MCF 10A (cell line): Measurements from ENCODE around the gene KISS1. TPM values are rescaled to one million over a fixed set of nuclear protein-coding genes. Genes with fewer than 3 reads are reported as not detected.

ENCODE experiments used
- BruUV-seq: library from RNA; stranded (reverse); fragments of 400-500 nt; replicated peaks from 2 replicates; lab custom pipeline; 2021; lab: Mats Ljungman, UMichigan
- CTCF ChIA-PET: fragments of 300-600 bp; sonication (Branson Sonifier 250); formaldehyde crosslinking; extraction: SDS; loops from one replicate; lab custom pipeline; 2021; ENCODE audit warnings: antibody characterized with exemption, inconsistent platforms; lab: Yijun Ruan, JAX
- POLR2A ChIA-PET: fragments of 300-600, 350-650 bp; sonication (Branson Sonifier 250); formaldehyde crosslinking; extraction: SDS; loops from one replicate; lab custom pipeline; 2020; ENCODE audit warnings: antibody characterized with exemption, inconsistent platforms; lab: Yijun Ruan, JAX
- DNase-seq: peaks from one replicate; pipeline ENCODE4 v3.0.0-alpha.2; 2018; ENCODE audit not compliant: unreplicated experiment
- H3K27ac Mint-ChIP-seq: one replicate; pipeline ENCODE4 v1.8.0; 2022; ENCODE audit warnings: mild to moderate bottlenecking, low read depth, mixed read lengths; ENCODE audit not compliant: unreplicated experiment
- H3K27me3 Mint-ChIP-seq: one replicate; pipeline ENCODE4 v1.8.0; 2022; ENCODE audit warnings: mixed read lengths; ENCODE audit not compliant: insufficient read depth, unreplicated experiment
- H3K36me3 Mint-ChIP-seq: one replicate; pipeline ENCODE4 v1.8.0; 2022; ENCODE audit warnings: mild to moderate bottlenecking, moderate library complexity, mixed read lengths; ENCODE audit not compliant: insufficient read depth, unreplicated experiment
- H3K4me1 Mint-ChIP-seq: one replicate; pipeline ENCODE4 v1.8.0; 2022; ENCODE audit warnings: mixed read lengths; ENCODE audit not compliant: insufficient read depth, unreplicated experiment
- H3K4me3 Mint-ChIP-seq: one replicate; pipeline ENCODE4 v1.8.0; 2022; ENCODE audit warnings: mild to moderate bottlenecking, moderate library complexity, mixed read lengths; ENCODE audit not compliant: unreplicated experiment
- H3K9me3 Mint-ChIP-seq: one replicate; pipeline ENCODE4 v1.8.0; 2022; ENCODE audit warnings: mixed read lengths; ENCODE audit not compliant: unreplicated experiment
- CTCF ChIP-seq: fragments of 200-600 bp; IDR thresholded peaks from one replicate; pipeline ENCODE4 v1.8.0; 2022; ENCODE audit warnings: antibody characterized with exemption, mild to moderate bottlenecking; ENCODE audit not compliant: unreplicated experiment
- intact Hi-C: fragments of 100-400 bp; cut with micrococcal nuclease; formaldehyde crosslinking; loops from 2 replicates; pipeline ENCODE4 v1.14.1; 2022
- total RNA-seq: library from RNA; stranded (reverse); gene quantifications from 2 replicates; pipeline ENCODE4 v1.2.3, GENCODE V29; 2022

KISS1 gene
- total RNA-seq, 1 experiment from 2014 or later, result not detected

GRCh38 chr1:204142032-204142974 lies 54.0 kb downstream of the KISS1 start:
- Mint-ChIP-seq H3K4me3 (no peak overlapping the region), H3K36me3 (peaks cover 38% of the 10 kb centered on the region), H3K27ac (no peak overlapping the region), H3K27me3 (no peaks in the 10 kb centered on the region), H3K9me3 (no peaks in the 10 kb centered on the region), H3K4me1 (peaks cover 19% of the 10 kb centered on the region)
- no peak for DNase-seq
- no TSS peak for BruUV-seq
- ChIA-PET CTCF (interaction anchor here (1.0 to 7.1 kb wide), 6 partner anchors 13 to 353 kb away, joined by 3 to 90 read pairs (median 17); no protein-coding TSS in a partner anchor), POLR2A (interaction anchor here (1.2 to 1.8 kb wide), 3 partner anchors 8 to 12 kb away, joined by 3 to 5 read pairs (median 3); no protein-coding TSS in a partner anchor)
- TF ChIP-seq CTCF, result no peak
- intact Hi-C loops, result no loop called here

GRCh38 chr1:204141131-204141530 lies 55.2 kb downstream of the KISS1 start:
- ChIA-PET CTCF (interaction anchor here (1.0 to 7.1 kb wide), 4 partner anchors 12 to 268 kb away, joined by 3 to 90 read pairs (median 20); no protein-coding TSS in a partner anchor), POLR2A (interaction anchor here (0.6 to 1.8 kb wide), 3 partner anchors 9 to 73 kb away, joined by 3 to 5 read pairs (median 3); partner anchors contain the start of gene GOLT1A)
- H3K4me1 Mint-ChIP-seq, result peaks cover 19% of the 10 kb centered on the region

More at GRCh38 chr1:204141131-204141530, 55.2 kb downstream of the KISS1 start:
- H3K27ac Mint-ChIP-seq, result no peak overlapping the region
- no peak for TF ChIP-seq CTCF
- DNase-seq, result no peak
- H3K27me3 Mint-ChIP-seq, result no peaks in the 10 kb centered on the region
- peaks cover 47% of the 10 kb centered on the region for H3K36me3 Mint-ChIP-seq
- no TSS peak for BruUV-seq
- intact Hi-C loops, result no loop called here
- no peak overlapping the region for H3K4me3 Mint-ChIP-seq
- H3K9me3 Mint-ChIP-seq, result no peaks in the 10 kb centered on the region

Other genes with a start within 250 kb of the KISS1 start
- 23.7 and 32.8 TPM in 2 replicates for gene SOX13, start 123.4 kb downstream of the KISS1 start, total RNA-seq
- 6.7 and 9.5 TPM in 2 replicates for gene ETNK2, start 44.4 kb downstream of the KISS1 start, total RNA-seq
- gene REN, start 30.2 kb downstream of the KISS1 start, total RNA-seq, result not detected in 2 replicates
- gene GOLT1A, start 17.5 kb upstream of the KISS1 start, total RNA-seq, result 11.5 and 12.7 TPM in 2 replicates
- gene PLEKHA6, start 163.4 kb upstream of the KISS1 start, total RNA-seq, result 65.9 and 75.9 TPM in 2 replicates
- gene PPP1R15B, start 215.3 kb upstream of the KISS1 start, total RNA-seq, result 86.0 and 94.8 TPM in 2 replicates